Stimulated activated CD8-positive, alpha-beta memory T cell treated with anti-CD3 and anti-CD28 coated beads, Interleukin-15, amount 100 ng/mL, for 1 hour (primary cell): Measurements from ENCODE around the gene PUDP.
"Not testable (repeated sequence)": the region's sequence is repeated elsewhere in the genome, so short reads cannot be mapped to it uniquely, and the experiment has no call there.

Experiments
- DNase-seq: peaks from one replicate; pipeline ENCODE4 v3.0.0-alpha.2; 2020; ENCODE audit warnings: low read depth

PUDP gene

DNA sequence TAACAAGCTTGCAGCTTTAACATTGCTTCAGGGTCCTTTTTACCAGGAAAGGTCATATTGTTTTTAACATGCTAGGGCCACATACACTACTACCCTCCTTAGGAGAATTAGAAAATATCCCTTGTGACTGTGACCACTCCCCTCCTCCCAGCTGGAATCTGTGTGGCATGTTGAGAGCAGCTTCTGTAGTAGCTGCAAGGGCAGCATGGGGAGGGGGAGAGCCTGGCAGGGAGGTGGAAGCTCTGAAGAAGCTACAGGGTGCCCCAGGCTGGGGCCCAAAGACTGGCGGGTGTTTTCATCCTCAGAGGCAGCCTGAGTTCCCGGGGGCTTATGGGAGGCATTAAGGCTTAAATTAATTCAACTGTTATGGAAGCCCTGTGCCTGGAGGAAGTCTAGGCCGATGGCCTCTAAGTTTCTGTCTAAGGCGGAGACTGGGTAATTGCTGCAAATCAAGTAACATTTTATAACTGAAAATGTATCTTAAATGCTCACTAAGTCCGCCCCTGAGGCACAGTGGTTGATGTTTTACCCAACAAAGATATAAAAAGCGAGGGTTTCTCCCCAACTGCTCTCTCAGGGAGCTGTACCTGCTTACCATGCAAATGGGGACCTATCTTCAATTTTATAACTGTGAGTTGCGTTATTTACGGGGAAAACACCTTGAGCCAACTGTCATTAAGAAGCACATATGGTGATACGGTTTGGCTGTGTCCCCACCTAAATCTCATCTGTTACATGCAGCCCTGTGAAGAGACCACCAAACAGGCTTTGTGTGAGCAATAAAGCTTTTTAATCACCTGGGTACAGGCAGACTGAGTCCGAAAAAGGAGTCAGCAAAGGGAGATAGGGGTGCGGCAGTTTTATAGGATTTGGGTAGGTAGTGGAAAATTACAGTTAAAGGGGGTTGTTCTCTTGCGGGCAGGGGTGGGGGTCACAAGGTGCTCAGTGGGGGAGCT is 37.8 kb downstream of the PUDP start:
- DNase-seq: no peak

GRCh38 chrX:7109049-7109531 is 38.9 kb downstream of the PUDP start:
- DNase-seq: no peak

DNA sequence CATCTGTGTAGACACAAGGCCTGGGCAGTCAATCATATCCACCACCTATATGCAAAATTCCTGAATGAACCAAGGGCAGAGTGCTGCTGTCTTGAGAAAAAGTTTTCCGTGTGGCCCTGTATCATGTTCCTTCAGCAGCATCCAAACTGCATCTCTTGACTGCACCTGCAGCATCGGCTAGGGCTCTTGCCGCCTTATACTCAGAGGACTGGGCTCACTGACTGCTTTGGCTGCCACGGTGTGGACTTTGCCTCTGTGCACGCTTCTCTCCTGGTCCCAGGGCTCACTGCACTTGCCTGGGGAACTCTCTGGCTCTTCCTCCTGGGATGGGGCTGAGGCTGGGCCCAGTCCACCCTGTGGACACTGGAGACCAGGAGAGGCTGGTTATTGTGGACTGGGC is 39.9 kb downstream of the PUDP start:
- no peak for DNase-seq

GRCh38 chrX:7106649-7107048 is 41.3 kb downstream of the PUDP start:
- no peak for DNase-seq

DNA sequence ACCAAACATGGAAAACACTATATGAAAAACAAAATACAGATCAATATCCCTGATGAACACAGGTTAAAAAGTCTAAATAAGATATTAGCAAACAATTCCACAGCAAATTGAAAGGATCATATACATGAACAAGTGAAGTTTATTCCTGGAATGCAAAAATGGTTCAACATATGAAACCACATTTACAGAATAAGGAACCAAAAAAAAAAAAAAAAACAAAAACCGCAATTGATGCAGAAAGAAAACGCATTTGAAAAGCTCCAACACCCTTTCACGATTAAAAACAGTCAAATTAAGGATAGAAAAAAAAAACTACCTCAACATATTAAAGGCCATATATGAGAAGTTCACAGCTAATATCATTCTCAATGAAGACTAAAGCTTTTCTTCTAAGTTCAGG is 45.8 kb downstream of the PUDP start:
- no peak for DNase-seq

GRCh38 chrX:7100022-7100421 is 47.9 kb downstream of the PUDP start:
- DNase-seq: no peak

- DNase-seq: not testable (repeated sequence)
Measured at GRCh38 chrX:7095657-7096056, 52.3 kb downstream of the PUDP start.

GRCh38 chrX:7093305-7093704 is 54.6 kb downstream of the PUDP start:
- DNase-seq: no peak

GRCh38 chrX:7092543-7092942 is 55.4 kb downstream of the PUDP start:
- no peak for DNase-seq

- DNase-seq: no peak
Measured at GRCh38 chrX:7091923-7092322, 56.0 kb downstream of the PUDP start.

DNA sequence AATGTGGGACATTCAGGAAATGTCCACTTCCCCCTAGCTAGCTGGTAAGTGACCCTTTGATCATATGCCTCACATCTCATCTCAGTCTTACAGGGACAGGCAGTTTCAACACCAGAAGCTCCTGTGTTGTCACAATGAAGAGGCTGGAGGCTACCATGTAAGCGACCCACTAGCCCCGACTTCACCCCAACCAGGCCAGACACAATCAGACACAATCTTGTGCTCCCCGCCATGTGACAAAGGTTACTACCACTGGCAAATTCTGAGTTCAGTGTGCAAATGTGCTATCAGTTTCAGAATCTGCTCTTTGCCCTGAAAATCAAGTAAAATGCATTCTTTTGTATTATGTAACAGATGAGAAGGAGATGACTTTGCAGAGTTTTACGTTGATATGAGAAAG is 57.3 kb downstream of the PUDP start:
- DNase-seq: no peak

DNA sequence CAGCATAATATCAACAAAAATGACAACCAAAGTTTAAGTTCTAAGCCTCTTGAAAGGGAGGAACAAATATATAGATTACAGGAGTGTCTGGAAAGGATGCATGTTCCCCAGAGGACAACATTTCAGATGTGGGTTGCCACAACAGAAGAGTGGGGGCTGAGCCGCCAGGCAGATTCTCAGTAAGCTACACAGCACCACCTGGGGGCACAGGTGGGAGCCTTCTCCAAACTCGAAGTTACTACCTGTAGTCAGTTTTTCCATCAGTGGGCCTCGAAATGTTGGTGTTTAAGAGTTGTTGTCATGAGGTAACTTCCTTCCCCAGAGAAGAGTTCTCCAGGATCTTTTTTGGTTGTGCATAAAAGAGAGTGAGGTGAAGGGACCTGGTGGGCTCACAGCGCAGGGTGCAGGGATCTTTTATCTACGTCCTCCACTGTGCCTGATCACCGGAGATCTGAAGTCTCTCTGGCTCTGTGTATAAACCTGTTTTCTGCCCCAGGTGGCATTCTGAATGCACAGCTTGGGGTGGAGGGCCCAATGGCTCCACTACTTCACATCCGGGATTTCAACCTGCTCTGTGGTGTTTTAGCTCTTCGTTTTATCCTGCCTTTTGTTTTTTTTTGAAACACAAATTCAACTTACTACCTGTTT is 58.9 kb downstream of the PUDP start:
- DNase-seq: peak; percentile 19

- no peak for DNase-seq
Measured at GRCh38 chrX:7086384-7086783, 61.6 kb downstream of the PUDP start.

DNA sequence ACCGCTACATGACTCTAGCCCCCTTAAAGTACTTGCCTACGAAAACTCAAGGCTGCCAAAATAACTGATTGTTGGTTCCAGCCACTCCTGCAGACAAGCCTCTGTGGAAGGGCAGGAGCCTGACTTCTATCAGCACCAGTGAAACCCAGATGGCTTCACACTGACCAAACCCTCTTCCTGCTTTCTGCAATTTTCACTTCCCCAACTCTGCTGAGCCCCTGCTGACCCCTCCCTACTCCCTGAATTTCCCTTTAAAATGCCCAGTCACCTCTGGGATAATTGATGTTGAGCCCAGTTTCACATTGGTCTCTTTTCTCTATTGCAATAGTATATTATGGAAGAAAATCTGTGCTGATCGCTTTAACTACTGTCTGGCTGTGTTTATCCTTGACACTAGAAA is 62.1 kb downstream of the PUDP start:
- DNase-seq: no peak

GRCh38 chrX:7084841-7085240 is 63.1 kb downstream of the PUDP start:
- DNase-seq: no peak

DNA sequence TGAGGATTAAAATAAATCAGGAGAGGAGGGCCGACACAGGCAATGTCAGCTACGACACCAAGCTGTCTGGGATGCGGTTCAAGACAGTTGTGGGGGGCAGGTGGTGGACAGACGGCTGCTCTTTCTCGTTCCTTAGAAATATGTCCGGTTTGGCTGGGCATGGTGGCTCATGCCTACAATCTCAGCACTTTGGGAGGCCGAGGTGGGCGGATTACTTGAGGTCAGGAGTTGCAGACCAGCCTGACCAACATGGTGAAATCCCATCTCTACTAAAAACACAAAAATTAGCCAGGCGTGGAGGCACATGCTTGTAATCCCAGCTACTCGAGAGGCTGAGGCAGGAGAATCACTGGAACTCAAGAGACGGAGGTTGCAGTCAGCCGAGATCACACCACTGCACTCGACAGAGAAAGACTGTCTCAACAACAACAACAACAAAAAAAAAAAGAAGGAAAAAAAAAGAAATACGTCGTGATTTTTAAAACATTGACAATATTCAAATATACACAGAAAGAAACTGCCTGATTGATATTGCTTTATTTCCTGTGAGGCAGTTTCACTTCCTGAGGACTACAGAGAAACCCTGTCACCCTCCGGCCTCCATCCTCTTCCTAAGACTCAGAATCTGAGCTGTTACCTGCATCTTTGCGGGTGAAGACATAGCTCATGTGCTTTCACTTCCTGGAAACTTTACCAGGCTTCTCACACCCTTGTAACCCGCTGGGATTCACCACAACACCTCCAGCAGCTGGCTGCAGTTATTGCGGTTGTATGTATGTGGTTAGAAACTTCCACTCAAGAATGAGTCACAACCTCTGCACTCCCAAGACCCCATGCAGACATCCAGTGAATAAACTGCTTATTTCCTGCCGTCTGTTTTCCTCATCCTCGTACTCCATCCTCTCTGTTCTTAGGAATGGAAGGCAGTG is 64.2 kb downstream of the PUDP start:
- DNase-seq: peak; percentile 13

DNA sequence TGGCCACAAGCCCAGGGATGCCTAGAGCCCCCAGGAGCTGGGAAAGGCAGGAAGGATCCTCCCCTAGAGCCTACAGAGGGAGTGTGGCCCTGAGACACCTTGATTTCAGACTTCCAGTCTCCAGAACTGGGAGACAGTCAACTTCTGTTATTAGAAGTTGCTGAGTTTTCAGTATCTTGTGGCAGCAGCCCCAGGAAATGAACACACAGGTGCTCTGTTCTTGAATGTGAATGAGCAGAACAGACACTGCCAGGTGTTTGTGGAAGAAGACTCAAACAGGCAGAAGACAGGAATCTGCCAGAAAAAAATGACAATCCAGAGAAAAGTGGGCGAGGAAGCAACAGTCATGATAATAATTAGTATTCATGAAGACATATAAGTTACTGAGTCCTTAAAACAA is 64.9 kb downstream of the PUDP start:
- no peak for DNase-seq

GRCh38 chrX:7082556-7082955 is 65.4 kb downstream of the PUDP start:
- no peak for DNase-seq

DNA sequence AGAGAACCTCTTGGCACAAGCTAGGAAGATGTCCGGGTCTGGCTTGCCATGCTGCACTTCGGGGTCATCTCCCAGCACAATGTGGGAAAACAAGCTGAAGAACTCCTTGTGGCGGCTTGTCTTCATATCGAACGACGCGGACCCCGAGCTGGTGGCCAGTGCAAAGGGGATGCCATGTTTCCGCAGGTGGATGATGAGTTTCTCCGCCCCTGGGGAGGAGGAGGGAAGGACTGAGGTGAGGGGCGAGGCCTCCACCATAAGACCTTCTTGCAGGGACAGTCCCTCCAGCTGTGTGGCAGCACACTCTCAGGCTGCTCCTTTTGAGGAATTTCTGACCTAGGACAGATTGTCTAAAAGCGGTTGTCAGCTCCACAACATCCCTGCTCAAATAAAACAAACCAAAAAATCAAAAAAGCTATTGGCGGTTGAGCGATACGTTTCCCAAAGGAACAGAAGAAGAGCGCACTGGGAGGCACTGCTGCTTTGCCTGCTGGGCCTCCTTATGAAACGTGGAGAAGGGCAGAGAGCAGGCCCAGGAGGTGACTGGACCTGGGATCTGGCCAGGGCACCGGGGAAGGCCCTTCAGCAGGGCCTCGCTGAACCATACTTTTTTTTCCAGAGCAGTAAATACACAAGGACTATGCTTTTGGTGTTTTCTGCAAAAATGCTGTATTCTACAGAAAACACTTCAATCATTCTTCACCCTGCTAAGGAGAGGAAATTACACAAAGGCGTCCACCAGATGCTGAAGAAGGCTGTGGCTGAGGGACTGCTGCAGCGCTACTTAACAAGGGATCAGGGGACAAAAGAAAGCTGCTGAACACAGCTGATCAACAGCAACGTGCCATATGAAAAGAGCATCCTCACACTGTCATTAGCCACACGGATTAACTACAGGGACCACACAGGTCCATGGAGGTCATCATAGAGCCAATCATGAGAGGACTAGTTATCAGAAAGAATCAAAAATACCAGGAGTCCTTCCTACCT is 70.4 kb downstream of the PUDP start:
- no peak for DNase-seq

DNA sequence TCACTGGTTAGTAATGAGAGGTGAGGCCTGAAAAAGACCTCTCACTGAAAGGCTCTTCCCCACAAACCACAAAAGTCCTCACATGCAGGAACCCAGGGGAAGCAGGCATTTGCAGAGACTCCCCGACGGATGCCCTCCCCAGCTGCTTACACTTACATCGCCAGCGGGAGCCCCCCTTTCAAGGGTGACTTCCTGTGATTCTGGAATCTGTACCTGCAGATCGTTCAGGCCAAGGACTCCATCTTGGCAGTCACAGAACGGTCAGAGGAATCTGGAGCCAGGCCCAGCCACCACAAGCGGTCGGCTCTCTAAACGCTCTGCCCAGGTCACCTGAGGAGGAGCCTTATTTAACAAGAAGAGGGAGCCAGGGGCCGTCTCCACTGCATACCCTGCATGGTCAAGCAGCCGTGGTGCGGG is 71.7 kb downstream of the PUDP start:
- no peak for DNase-seq

DNA sequence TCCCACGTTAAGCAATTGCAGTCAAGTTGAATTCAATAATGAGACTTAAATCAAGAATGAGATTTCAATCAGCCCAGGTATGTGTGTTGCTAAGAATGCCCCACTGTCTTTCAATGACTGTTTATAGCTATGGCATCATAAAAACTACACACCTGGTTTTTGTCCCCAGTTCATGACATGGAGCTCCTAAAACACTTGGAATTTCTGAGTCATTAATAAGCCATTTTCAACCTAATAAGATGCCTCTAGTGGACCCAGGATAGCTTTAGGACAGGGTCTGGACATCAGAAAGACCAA is 73.1 kb downstream of the PUDP start:
- no peak for DNase-seq
